Rectal smooth muscle tissue (tissue), 1 donor: ENCODE results near the gene CHST15.
A peak's percentile ranks its signal among the peaks of the same experiment; 100 is the strongest.

Source experiments
- H3K27ac ChIP-seq: one replicate; pipeline ENCODE4 v1.7.0; 2013; ENCODE audit warnings: low read depth, low read length, inconsistent platforms
- H3K27me3 ChIP-seq: one replicate; pipeline ENCODE4 v1.7.0; 2013; ENCODE audit warnings: low read length; ENCODE audit not compliant: control insufficient read depth, insufficient read depth
- H3K36me3 ChIP-seq: one replicate; pipeline ENCODE4 v1.7.0; 2013; ENCODE audit warnings: low read length; ENCODE audit not compliant: control insufficient read depth, insufficient read depth
- H3K4me1 ChIP-seq: one replicate; pipeline ENCODE4 v1.7.0; 2013; ENCODE audit warnings: low read length; ENCODE audit not compliant: control insufficient read depth, insufficient read depth
- H3K4me3 ChIP-seq: one replicate; pipeline ENCODE4 v1.7.0; 2013; ENCODE audit warnings: low read length
- H3K9ac ChIP-seq: one replicate; pipeline ENCODE4 v1.7.0; 2013; ENCODE audit warnings: low read length

CHST15 gene

GRCh38 chr10:124071141-124071540, 22.3 kb downstream of the CHST15 start:
- H3K27ac ChIP-seq, result no peak overlapping the region
- no peaks in the 10 kb centered on the region for H3K27me3 ChIP-seq
- no peak overlapping the region for H3K4me3 ChIP-seq
- no peak overlapping the region for H3K9ac ChIP-seq
- peaks cover 20% of the 10 kb centered on the region for H3K4me1 ChIP-seq
- H3K36me3 ChIP-seq, result no peaks in the 10 kb centered on the region

GRCh38 chr10:124070666-124071065, 22.7 kb downstream of the CHST15 start:
- H3K4me3 ChIP-seq, result no peak overlapping the region

GRCh38 chr10:124069341-124070264, 23.8 kb downstream of the CHST15 start:
- H3K9ac ChIP-seq, result no peak overlapping the region
- peaks cover 7% of the 10 kb centered on the region for H3K4me1 ChIP-seq
- H3K4me3 ChIP-seq, result no peak overlapping the region
- no peak overlapping the region for H3K27ac ChIP-seq
- H3K27me3 ChIP-seq, result no peaks in the 10 kb centered on the region
- H3K36me3 ChIP-seq, result no peaks in the 10 kb centered on the region

More at GRCh38 chr10:124070666-124071065, 22.7 kb downstream of the CHST15 start:
- H3K36me3 ChIP-seq, result no peaks in the 10 kb centered on the region
- no peaks in the 10 kb centered on the region for H3K27me3 ChIP-seq
- H3K9ac ChIP-seq, result no peak overlapping the region
- H3K4me1 ChIP-seq, result peaks cover 15% of the 10 kb centered on the region
- no peak overlapping the region for H3K27ac ChIP-seq

GRCh38 chr10:124068929-124069328, 24.5 kb downstream of the CHST15 start:
- Histone ChIP-seq H3K4me1 (peaks cover 11% of the 10 kb centered on the region), H3K9ac (no peak overlapping the region), H3K36me3 (no peaks in the 10 kb centered on the region), H3K27ac (no peak overlapping the region), H3K27me3 (no peaks in the 10 kb centered on the region), H3K4me3 (no peak overlapping the region)

- Histone ChIP-seq H3K4me1 (peaks cover 19% of the 10 kb centered on the region), H3K4me3 (no peak overlapping the region), H3K27ac (no peak overlapping the region)
Observed at GRCh38 chr10:124067825-124068400, 25.5 kb downstream of the CHST15 start.

GRCh38 chr10:124066781-124067714, 26.4 kb downstream of the CHST15 start:
- Histone ChIP-seq H3K4me3 (no peak overlapping the region), H3K36me3 (no peaks in the 10 kb centered on the region), H3K27ac (no peak overlapping the region), H3K27me3 (no peaks in the 10 kb centered on the region), H3K9ac (no peak overlapping the region), H3K4me1 (peaks cover 24% of the 10 kb centered on the region)

More at GRCh38 chr10:124067825-124068400, 25.5 kb downstream of the CHST15 start:
- H3K36me3 ChIP-seq, result no peaks in the 10 kb centered on the region
- H3K9ac ChIP-seq, result no peak overlapping the region
- no peaks in the 10 kb centered on the region for H3K27me3 ChIP-seq

GRCh38 chr10:124066126-124066700, 27.2 kb downstream of the CHST15 start:
- Histone ChIP-seq H3K36me3 (no peaks in the 10 kb centered on the region), H3K27me3 (no peaks in the 10 kb centered on the region), H3K4me1 (peaks cover 24% of the 10 kb centered on the region), H3K4me3 (no peak overlapping the region), H3K27ac (no peak overlapping the region), H3K9ac (no peak overlapping the region)

- Histone ChIP-seq H3K4me1 (peaks cover 24% of the 10 kb centered on the region), H3K27ac (no peak overlapping the region), H3K27me3 (no peaks in the 10 kb centered on the region), H3K36me3 (no peaks in the 10 kb centered on the region), H3K4me3 (no peak overlapping the region), H3K9ac (no peak overlapping the region)
Observed at GRCh38 chr10:124065382-124066125, 27.8 kb downstream of the CHST15 start.

- no peak overlapping the region for H3K9ac ChIP-seq
- H3K4me1 ChIP-seq, result peaks cover 24% of the 10 kb centered on the region
- H3K36me3 ChIP-seq, result no peaks in the 10 kb centered on the region
- H3K27me3 ChIP-seq, result no peaks in the 10 kb centered on the region
- no peak overlapping the region for H3K27ac ChIP-seq
- no peak overlapping the region for H3K4me3 ChIP-seq
Observed at GRCh38 chr10:124064676-124065075, 28.7 kb downstream of the CHST15 start.

GRCh38 chr10:124063750-124064603, 29.4 kb downstream of the CHST15 start:
- Histone ChIP-seq H3K27ac (peak overlapping the region; percentile 60), H3K27me3 (no peaks in the 10 kb centered on the region), H3K4me3 (peak overlapping the region; percentile 43), H3K36me3 (no peaks in the 10 kb centered on the region), H3K9ac (peak overlapping the region; percentile 19), H3K4me1 (peaks cover 24% of the 10 kb centered on the region)

- H3K4me3 ChIP-seq, result no peak overlapping the region
- no peak overlapping the region for H3K27ac ChIP-seq
- no peaks in the 10 kb centered on the region for H3K36me3 ChIP-seq
- no peak overlapping the region for H3K9ac ChIP-seq
- H3K27me3 ChIP-seq, result no peaks in the 10 kb centered on the region
- H3K4me1 ChIP-seq, result peaks cover 24% of the 10 kb centered on the region
Observed at GRCh38 chr10:124062390-124062789, 31.0 kb downstream of the CHST15 start.
